ENCODE measurements around the gene SMYD3. TPM values are rescaled to one million over a fixed set of nuclear protein-coding genes. Genes with fewer than 3 reads are reported as not detected.
A peak's percentile ranks its signal among the peaks of the same experiment; 100 is the strongest.

The SMYD3 gene
- total and polyA plus RNA-seq, 2 of the 13 experiments (the other 11 are each of a cell fraction or from before 2014, with no cell fraction given): 27.7 to 35.8 TPM

DNA sequence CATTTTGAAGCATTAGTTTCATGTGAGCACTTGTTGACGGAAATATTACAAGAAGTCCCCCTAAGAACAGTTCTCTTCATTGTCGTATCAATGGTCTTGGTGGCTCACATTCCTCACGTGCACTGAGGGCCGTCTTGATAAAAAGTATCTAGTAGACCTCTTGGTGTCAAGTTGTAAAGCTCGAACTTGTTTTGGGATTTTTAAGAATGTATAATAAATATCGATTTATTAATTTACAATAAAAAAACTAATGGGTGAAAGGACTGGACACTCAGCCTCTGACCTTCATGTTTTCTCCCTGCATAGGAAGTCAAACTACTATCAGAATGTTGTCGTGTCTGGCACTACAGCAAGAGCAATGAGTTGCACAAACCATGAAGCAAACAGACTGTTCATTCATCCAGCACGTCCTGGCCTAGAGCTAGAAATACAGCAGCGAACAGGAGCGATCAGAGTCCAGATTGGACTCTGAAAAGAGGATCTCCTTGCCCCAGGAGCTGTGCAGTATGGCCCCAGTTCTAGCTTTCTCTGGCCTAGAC is 319.2 kb downstream of the SMYD3 start (continued):
- TF ChIP-seq ZMAT5 (CRISPR knock-in tag; IDR thresholded peaks at IDR 0.05; ENCODE audit: borderline replicate concordance, low read depth): no peak
- no peak for TF ChIP-seq HIVEP1 (CRISPR knock-in tag; IDR thresholded peaks at IDR 0.05)
- no peak; the same call in 1 of the 2 replicates for TF ChIP-seq ZNF124 (CRISPR knock-in tag; IDR thresholded peaks at IDR 0.05)
- no peak for TF ChIP-seq ZBTB3 (CRISPR knock-in tag; IDR thresholded peaks at IDR 0.05; ENCODE audit: borderline replicate concordance, low read depth)
- no peak for TF ChIP-seq SP2 (CRISPR knock-in tag; IDR thresholded peaks at IDR 0.05)
- TF ChIP-seq ZNF607 (CRISPR knock-in tag; IDR thresholded peaks at IDR 0.05; ENCODE audit: borderline replicate concordance): no peak
- no peak for TF ChIP-seq TFE3 (CRISPR knock-in tag; IDR thresholded peaks at IDR 0.05)
- TF ChIP-seq ETV5 (CRISPR knock-in tag; IDR thresholded peaks at IDR 0.05; ENCODE audit: borderline replicate concordance): peak; percentile 37; the same call in 1 of the 2 replicates
- TF ChIP-seq, protein P1, sequence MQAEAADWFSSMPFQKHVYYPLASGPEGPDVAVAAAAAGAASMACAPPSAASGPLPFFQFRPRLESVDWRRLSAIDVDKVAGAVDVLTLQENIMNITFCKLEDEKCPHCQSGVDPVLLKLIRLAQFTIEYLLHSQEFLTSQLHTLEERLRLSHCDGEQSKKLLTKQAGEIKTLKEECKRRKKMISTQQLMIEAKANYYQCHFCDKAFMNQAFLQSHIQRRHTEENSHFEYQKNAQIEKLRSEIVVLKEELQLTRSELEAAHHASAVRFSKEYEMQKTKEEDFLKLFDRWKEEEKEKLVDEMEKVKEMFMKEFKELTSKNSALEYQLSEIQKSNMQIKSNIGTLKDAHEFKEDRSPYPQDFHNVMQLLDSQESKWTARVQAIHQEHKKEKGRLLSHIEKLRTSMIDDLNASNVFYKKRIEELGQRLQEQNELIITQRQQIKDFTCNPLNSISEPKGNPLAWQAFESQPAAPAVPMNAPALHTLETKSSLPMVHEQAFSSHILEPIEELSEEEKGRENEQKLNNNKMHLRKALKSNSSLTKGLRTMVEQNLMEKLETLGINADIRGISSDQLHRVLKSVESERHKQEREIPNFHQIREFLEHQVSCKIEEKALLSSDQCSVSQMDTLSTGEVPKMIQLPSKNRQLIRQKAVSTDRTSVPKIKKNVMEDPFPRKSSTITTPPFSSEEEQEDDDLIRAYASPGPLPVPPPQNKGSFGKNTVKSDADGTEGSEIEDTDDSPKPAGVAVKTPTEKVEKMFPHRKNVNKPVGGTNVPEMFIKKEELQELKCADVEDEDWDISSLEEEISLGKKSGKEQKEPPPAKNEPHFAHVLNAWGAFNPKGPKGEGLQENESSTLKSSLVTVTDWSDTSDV (CRISPR knock-in tag; IDR thresholded peaks at IDR 0.05): no peak
- no peak for TF ChIP-seq TEF (CRISPR knock-in tag; IDR thresholded peaks at IDR 0.05)
- TF ChIP-seq SNAPC2 (CRISPR knock-in tag; IDR thresholded peaks at IDR 0.05): no peak
- TF ChIP-seq NCOR1 (IDR thresholded peaks at IDR 0.05; ENCODE audit: borderline replicate concordance, low read length): peak; percentile 64; the same call in 1 of the 2 replicates
- TF ChIP-seq, protein P2, sequence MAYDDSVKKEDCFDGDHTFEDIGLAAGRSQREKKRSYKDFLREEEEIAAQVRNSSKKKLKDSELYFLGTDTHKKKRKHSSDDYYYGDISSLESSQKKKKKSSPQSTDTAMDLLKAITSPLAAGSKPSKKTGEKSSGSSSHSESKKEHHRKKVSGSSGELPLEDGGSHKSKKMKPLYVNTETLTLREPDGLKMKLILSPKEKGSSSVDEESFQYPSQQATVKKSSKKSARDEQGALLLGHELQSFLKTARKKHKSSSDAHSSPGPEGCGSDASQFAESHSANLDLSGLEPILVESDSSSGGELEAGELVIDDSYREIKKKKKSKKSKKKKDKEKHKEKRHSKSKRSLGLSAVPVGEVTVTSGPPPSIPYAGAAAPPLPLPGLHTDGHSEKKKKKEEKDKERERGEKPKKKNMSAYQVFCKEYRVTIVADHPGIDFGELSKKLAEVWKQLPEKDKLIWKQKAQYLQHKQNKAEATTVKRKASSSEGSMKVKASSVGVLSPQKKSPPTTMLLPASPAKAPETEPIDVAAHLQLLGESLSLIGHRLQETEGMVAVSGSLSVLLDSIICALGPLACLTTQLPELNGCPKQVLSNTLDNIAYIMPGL (CRISPR knock-in tag; IDR thresholded peaks at IDR 0.05; ENCODE audit: borderline replicate concordance in 1 of 2, low read depth in 1 of 2): 0 out of 4 replicates have a peak, but pooled peaks of 1 of the 2 experiments have one; percentile 47
- TF ChIP-seq ZNF879 (CRISPR knock-in tag; IDR thresholded peaks at IDR 0.05): no peak
- no peak for TF ChIP-seq RBFOX2 (IDR thresholded peaks at IDR 0.05; ENCODE audit: low read depth, low read length)
- TF ChIP-seq, protein P3, sequence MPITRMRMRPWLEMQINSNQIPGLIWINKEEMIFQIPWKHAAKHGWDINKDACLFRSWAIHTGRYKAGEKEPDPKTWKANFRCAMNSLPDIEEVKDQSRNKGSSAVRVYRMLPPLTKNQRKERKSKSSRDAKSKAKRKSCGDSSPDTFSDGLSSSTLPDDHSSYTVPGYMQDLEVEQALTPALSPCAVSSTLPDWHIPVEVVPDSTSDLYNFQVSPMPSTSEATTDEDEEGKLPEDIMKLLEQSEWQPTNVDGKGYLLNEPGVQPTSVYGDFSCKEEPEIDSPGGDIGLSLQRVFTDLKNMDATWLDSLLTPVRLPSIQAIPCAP (CRISPR knock-in tag; IDR thresholded peaks at IDR 0.05; ENCODE audit: low read depth): no peak
- TF ChIP-seq NR3C1 (CRISPR knock-in tag; IDR thresholded peaks at IDR 0.05): no peak
- TF ChIP-seq MED13 (CRISPR knock-in tag; IDR thresholded peaks at IDR 0.05): no peak
